HEK293 (cell line): ENCODE results near the gene ACTL6B.

Experiments
- CTCF ChIA-PET: fragments of 350-600 bp; formaldehyde crosslinking; extraction: SDS; loops from one replicate; lab custom pipeline; 2021; ENCODE audit warnings: antibody characterized with exemption; lab: Yijun Ruan, JAX
- POLR2A ChIA-PET: fragments of 300-600 bp; formaldehyde crosslinking; extraction: SDS; loops from one replicate; lab custom pipeline; 2020; ENCODE audit warnings: antibody characterized with exemption, inconsistent platforms; lab: Yijun Ruan, JAX
- H3K27ac ChIP-seq: fragments of 200-500 bp; sonication (Bioruptor generic); 2 replicates; pipeline ENCODE4 v1.5.1; 2014; ENCODE audit warnings: low read depth, low read length, control low read depth, inconsistent platforms; ENCODE audit errors: extremely low read depth
- H3K36me3 ChIP-seq, 2 experiments: fragments of 200-500 bp in 1 of 2; sonication (Bioruptor generic) in 1 of 2; 1 replicate in 1 of 2; 2 replicates in 1 of 2; pipeline ENCODE4 v1.5.1; 2014 to 2017; ENCODE audit warnings: inconsistent platforms in 2 of 2, low read length in 2 of 2; ENCODE audit not compliant: control insufficient read depth in 2 of 2, insufficient read depth in 1 of 2
- H3K4me1 ChIP-seq: fragments of 200-500 bp; sonication (Bioruptor generic); 2 replicates; pipeline ENCODE4 v1.5.1; 2014; ENCODE audit warnings: mild to moderate bottlenecking, low read length, inconsistent platforms; ENCODE audit not compliant: control insufficient read depth, insufficient read depth
- H3K4me3 ChIP-seq: 2 replicates; pipeline ENCODE4 v1.5.1; 2011; ENCODE audit warnings: low read depth, mild to moderate bottlenecking, control low read depth, low read length, moderate library complexity
- H3K9me3 ChIP-seq: fragments of 200-500 bp; sonication (Bioruptor generic); 2 replicates; pipeline ENCODE4 v1.5.1; 2014; ENCODE audit warnings: low read depth, low read length, inconsistent platforms; ENCODE audit not compliant: control insufficient read depth, insufficient read depth
- EGR2 ChIP-seq: fragments of 450-650 bp; formaldehyde crosslinking; IDR thresholded peaks from 2 replicates; pipeline ENCODE4 v1.5.1; 2016; ENCODE audit warnings: low read depth, missing biosample characterization, missing genetic modification characterization
- GLI4 ChIP-seq: fragments of 450-650 bp; formaldehyde crosslinking; IDR thresholded peaks from 2 replicates; pipeline ENCODE4 v1.5.1; 2016; ENCODE audit warnings: missing biosample characterization, missing genetic modification characterization
- GLIS2 ChIP-seq: fragments of 450-650 bp; formaldehyde crosslinking; IDR thresholded peaks from 2 replicates; pipeline ENCODE4 v1.5.1; 2016; ENCODE audit warnings: missing biosample characterization, missing genetic modification characterization
- KLF1 ChIP-seq: fragments of 450-650 bp; formaldehyde crosslinking; IDR thresholded peaks from 2 replicates; pipeline ENCODE4 v1.5.1; 2016; ENCODE audit warnings: missing biosample characterization, missing genetic modification characterization
- KLF9 ChIP-seq: fragments of 450-650 bp; formaldehyde crosslinking; IDR thresholded peaks from 2 replicates; pipeline ENCODE4 v1.5.1; 2016; ENCODE audit warnings: missing biosample characterization, missing genetic modification characterization, low read depth
- OVOL3 ChIP-seq: fragments of 450-650 bp; formaldehyde crosslinking; IDR thresholded peaks from 2 replicates; pipeline ENCODE4 v1.5.1; 2016; ENCODE audit warnings: missing biosample characterization, missing genetic modification characterization
- PATZ1 ChIP-seq: fragments of 450-650 bp; formaldehyde crosslinking; IDR thresholded peaks from 2 replicates; pipeline ENCODE4 v1.5.1; 2016; ENCODE audit warnings: missing biosample characterization, missing genetic modification characterization
- ZBTB8A ChIP-seq: fragments of 450-650 bp; formaldehyde crosslinking; IDR thresholded peaks from 2 replicates; pipeline ENCODE4 v1.5.1; 2016; ENCODE audit warnings: missing biosample characterization, missing genetic modification characterization
- ZFHX2 ChIP-seq: fragments of 450-650 bp; formaldehyde crosslinking; conservative IDR thresholded peaks from 2 replicates; pipeline ENCODE4 v1.5.1; 2016; ENCODE audit warnings: missing biosample characterization, missing genetic modification characterization
- ZIC2 ChIP-seq: fragments of 450-650 bp; formaldehyde crosslinking; IDR thresholded peaks from 2 replicates; pipeline ENCODE4 v1.5.1; 2016; ENCODE audit warnings: missing biosample characterization, missing genetic modification characterization
- ZNF10 ChIP-seq: fragments of 450-650 bp; formaldehyde crosslinking; IDR thresholded peaks from 2 replicates; pipeline ENCODE4 v1.5.1; 2017; ENCODE audit warnings: missing biosample characterization, missing genetic modification characterization
- ZNF24 ChIP-seq: fragments of 450-650 bp; formaldehyde crosslinking; IDR thresholded peaks from 2 replicates; pipeline ENCODE4 v1.5.1; 2016; ENCODE audit warnings: missing biosample characterization, missing genetic modification characterization
- ZNF274 ChIP-seq, 2 experiments: fragments of 200-500 bp in 1 of 2; fragments of 450-650 bp in 1 of 2; sonication (Bioruptor generic) in 1 of 2; formaldehyde crosslinking in 1 of 2; IDR thresholded peaks; 2 replicates each; pipeline versions ENCODE4 v1.5.1 to v1.6.1; 2014 to 2016; ENCODE audit warnings: borderline replicate concordance in 1 of 2, inconsistent platforms in 1 of 2, low read length in 1 of 2, missing biosample characterization in 1 of 2, missing genetic modification characterization in 1 of 2
- ZNF335 ChIP-seq: fragments of 450-650 bp; formaldehyde crosslinking; conservative IDR thresholded peaks from 2 replicates; pipeline ENCODE4 v1.5.1; 2016; ENCODE audit warnings: missing biosample characterization, missing genetic modification characterization
- ZNF423 ChIP-seq: fragments of 450-650 bp; formaldehyde crosslinking; IDR thresholded peaks from 2 replicates; pipeline ENCODE4 v1.5.1; 2016; ENCODE audit warnings: missing biosample characterization, missing genetic modification characterization
- ZNF639 ChIP-seq: fragments of 450-650 bp; formaldehyde crosslinking; IDR thresholded peaks from 2 replicates; pipeline ENCODE4 v1.5.1; 2016; ENCODE audit warnings: missing biosample characterization, missing genetic modification characterization
- ZNF792 ChIP-seq: fragments of 450-650 bp; formaldehyde crosslinking; IDR thresholded peaks from 2 replicates; pipeline ENCODE4 v1.5.1; 2016; ENCODE audit warnings: missing biosample characterization, missing genetic modification characterization
- TF ChIP-seq, protein P1 (sequence below): fragments of 450-650 bp; formaldehyde crosslinking; IDR thresholded peaks from 2 replicates; pipeline ENCODE4 v1.5.1; 2016; ENCODE audit warnings: missing biosample characterization, missing genetic modification characterization
- TF ChIP-seq, protein P2 (sequence below): IDR thresholded peaks from 2 replicates; pipeline ENCODE4 v1.6.1; 2011; ENCODE audit warnings: mild to moderate bottlenecking, low read depth, low read length, borderline replicate concordance
- TF ChIP-seq, protein P3 (sequence below): fragments of 450-650 bp; formaldehyde crosslinking; IDR thresholded peaks from 2 replicates; pipeline ENCODE4 v1.5.1; 2016; ENCODE audit warnings: missing biosample characterization, missing genetic modification characterization

The ACTL6B gene

GRCh38 chr7:100639995-100640516 is 16.2 kb downstream of the ACTL6B start:
- Histone ChIP-seq H3K36me3 (no peaks in the 10 kb centered on the region), H3K4me1 (no peaks in the 10 kb centered on the region), H3K4me3 (no peak overlapping the region), H3K27ac (no peak overlapping the region), H3K9me3 (no peaks in the 10 kb centered on the region)
- 0 out of 2 replicates have a peak, but pooled peaks have one; percentile 43 for TF ChIP-seq GLI4 (tag by site-specific recombination)
- no peak for TF ChIP-seq ZNF274 (IDR thresholded peaks at IDR 0.05; ENCODE audit: low read length)
- no peak for TF ChIP-seq ZNF274 (tag by site-specific recombination; IDR thresholded peaks at IDR 0.05; ENCODE audit: borderline replicate concordance)
- POLR2A ChIA-PET = interaction anchor here (2.5 kb wide), 1 partner anchor 54 kb away, joined by 8 read pairs; the partner anchor contains the start of genes FBXO24 and LRCH4
- CTCF ChIA-PET = interaction anchor here (0.6 to 0.7 kb wide), 2 partner anchors 10 to 171 kb away, joined by 3 read pairs; no protein-coding TSS in a partner anchor

DNA sequence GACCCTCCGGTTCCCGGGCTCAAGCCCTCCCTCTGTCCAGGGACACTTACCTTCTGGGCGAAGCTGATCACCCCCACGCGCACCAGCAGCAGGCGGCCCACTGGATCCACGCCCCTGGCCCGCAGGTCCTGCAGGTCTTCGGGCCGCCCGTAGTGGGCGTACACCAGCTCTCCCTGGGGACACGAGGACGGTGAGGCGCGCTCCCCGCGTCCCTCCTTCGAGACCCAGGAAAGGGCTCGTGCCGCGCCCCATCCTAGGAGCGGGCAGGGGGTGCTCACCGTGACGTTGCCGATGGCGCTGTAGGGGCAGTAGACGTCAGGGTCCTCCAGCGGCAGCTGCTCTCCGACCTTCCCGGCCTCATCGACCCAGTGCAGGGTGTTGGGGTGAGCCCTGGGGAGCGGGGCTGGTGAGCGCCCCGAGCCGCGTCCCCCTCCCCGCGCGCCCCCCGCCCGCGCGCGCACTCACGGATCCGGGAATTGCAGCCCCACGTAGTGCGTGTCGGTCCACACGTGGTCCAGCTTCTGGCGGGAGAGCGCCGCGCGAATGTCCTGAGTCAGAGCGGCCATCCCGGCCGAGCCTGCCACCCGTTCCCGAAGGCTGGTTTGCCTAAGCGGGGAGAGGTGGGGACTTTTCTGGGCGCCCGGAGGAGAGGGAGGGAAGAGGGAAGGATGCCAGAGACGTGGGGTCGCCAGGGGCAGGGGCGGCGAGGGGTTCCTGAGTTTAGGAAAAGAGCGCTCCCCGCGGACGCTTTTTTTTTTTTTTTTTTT is 23.1 kb downstream of the ACTL6B start:
- ChIA-PET POLR2A (interaction anchor here (1.0 to 1.2 kb wide), 3 partner anchors 21 to 47 kb away, joined by 3 to 6 read pairs (median 6); partner anchors contain the start of genes ACTL6B, FBXO24, LRCH4 and MOSPD3), CTCF (interaction anchor here (0.6 to 2.6 kb wide), 8 partner anchors 11 to 219 kb away, joined by 3 to 14 read pairs (median 3); partner anchors contain the start of genes POP7 and SLC12A9)
- Histone ChIP-seq H3K4me3 (peak overlapping the region; percentile 8), H3K36me3 (no peaks in the 10 kb centered on the region), H3K4me1 (no peaks in the 10 kb centered on the region), H3K9me3 (no peaks in the 10 kb centered on the region), H3K27ac (no peak overlapping the region; the same call in 1 of the 2 replicates)
- TF ChIP-seq ZNF10 (tag by site-specific recombination) (no peak), EGR2 (tag by site-specific recombination) (0 out of 2 replicates have a peak, but pooled peaks have one; percentile 14), ZBTB8A (tag by site-specific recombination) (peak; percentile 38; the same call in 1 of the 2 replicates), ZNF423 (tag by site-specific recombination) (peak; percentile 48; the same call in 1 of the 2 replicates), ZNF792 (no peak), ZFHX2 (tag by site-specific recombination) (0 out of 2 replicates have a peak, but pooled peaks have one; percentile 19), PATZ1 (peak; percentile 38), OVOL3 (tag by site-specific recombination) (no peak), KLF9 (tag by site-specific recombination) (peak; percentile 28; the same call in 1 of the 2 replicates), ZNF24 (no peak), ZNF335 (peak; percentile 45), ZIC2 (tag by site-specific recombination) (0 out of 2 replicates have a peak, but pooled peaks have one; percentile 16), KLF1 (tag by site-specific recombination) (0 out of 2 replicates have a peak, but pooled peaks have one; percentile 12), ZNF639 (no peak), GLIS2 (tag by site-specific recombination) (peak; percentile 41; the same call in 1 of the 2 replicates)
- TF ChIP-seq, protein P1, sequence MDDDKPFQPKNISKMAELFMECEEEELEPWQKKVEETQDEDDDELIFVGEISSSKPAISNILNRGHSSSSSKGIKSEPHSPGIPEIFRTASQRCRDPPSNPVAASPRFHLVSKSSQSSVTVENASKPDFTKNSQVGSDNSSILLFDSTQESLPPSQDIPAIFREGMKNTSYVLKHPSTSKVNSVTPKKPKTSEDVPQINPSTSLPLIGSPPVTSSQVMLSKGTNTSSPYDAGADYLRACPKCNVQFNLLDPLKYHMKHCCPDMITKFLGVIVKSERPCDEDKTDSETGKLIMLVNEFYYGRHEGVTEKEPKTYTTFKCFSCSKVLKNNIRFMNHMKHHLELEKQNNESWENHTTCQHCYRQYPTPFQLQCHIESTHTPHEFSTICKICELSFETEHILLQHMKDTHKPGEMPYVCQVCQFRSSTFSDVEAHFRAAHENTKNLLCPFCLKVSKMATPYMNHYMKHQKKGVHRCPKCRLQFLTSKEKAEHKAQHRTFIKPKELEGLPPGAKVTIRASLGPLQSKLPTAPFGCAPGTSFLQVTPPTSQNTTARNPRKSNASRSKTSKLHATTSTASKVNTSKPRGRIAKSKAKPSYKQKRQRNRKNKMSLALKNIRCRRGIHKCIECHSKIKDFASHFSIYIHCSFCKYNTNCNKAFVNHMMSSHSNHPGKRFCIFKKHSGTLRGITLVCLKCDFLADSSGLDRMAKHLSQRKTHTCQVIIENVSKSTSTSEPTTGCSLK = no peak
- TF ChIP-seq, protein P2, sequence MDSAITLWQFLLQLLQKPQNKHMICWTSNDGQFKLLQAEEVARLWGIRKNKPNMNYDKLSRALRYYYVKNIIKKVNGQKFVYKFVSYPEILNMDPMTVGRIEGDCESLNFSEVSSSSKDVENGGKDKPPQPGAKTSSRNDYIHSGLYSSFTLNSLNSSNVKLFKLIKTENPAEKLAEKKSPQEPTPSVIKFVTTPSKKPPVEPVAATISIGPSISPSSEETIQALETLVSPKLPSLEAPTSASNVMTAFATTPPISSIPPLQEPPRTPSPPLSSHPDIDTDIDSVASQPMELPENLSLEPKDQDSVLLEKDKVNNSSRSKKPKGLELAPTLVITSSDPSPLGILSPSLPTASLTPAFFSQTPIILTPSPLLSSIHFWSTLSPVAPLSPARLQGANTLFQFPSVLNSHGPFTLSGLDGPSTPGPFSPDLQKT = no peak
- TF ChIP-seq, protein P3, sequence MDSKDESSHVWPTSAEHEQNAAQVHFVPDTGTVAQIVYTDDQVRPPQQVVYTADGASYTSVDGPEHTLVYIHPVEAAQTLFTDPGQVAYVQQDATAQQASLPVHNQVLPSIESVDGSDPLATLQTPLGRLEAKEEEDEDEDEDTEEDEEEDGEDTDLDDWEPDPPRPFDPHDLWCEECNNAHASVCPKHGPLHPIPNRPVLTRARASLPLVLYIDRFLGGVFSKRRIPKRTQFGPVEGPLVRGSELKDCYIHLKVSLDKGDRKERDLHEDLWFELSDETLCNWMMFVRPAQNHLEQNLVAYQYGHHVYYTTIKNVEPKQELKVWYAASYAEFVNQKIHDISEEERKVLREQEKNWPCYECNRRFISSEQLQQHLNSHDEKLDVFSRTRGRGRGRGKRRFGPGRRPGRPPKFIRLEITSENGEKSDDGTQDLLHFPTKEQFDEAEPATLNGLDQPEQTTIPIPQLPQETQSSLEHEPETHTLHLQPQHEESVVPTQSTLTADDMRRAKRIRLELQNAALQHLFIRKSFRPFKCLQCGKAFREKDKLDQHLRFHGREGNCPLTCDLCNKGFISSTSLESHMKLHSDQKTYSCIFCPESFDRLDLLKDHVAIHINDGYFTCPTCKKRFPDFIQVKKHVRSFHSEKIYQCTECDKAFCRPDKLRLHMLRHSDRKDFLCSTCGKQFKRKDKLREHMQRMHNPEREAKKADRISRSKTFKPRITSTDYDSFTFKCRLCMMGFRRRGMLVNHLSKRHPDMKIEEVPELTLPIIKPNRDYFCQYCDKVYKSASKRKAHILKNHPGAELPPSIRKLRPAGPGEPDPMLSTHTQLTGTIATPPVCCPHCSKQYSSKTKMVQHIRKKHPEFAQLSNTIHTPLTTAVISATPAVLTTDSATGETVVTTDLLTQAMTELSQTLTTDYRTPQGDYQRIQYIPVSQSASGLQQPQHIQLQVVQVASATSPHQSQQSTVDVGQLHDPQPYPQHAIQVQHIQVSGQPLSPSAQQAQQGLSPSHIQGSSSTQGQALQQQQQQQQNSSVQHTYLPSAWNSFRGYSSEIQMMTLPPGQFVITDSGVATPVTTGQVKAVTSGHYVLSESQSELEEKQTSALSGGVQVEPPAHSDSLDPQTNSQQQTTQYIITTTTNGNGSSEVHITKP (tag by site-specific recombination) = peak; percentile 34; the same call in 1 of the 2 replicates
